Measurements from ENCODE around the gene RAD17. TPM values are rescaled to one million over a fixed set of nuclear protein-coding genes. Genes with fewer than 3 reads are reported as not detected.

The RAD17 gene
- 11.6 and 15.1 TPM in 2 replicates for total RNA-seq

GRCh38 chr5:69369340-69370121, at the start of gene RAD17, which contains the start of the genes AK6 and TAF9:
TSS of gene RAD17 (plus strand) at chr5:69369818. CDS start at chr5:69372209, 2,391 bp downstream.
TSS of gene AK6 (minus strand) at chr5:69369520. CDS start at chr5:69369490, 30 bp downstream.
TSS of gene TAF9 (minus strand) at chr5:69369520. CDS start at chr5:69365737, 3,783 bp downstream.

GRCh38 chr5:69414885-69415583, 45.4 kb downstream of the RAD17 start, which contains the start of gene MARVELD2:
TSS of gene MARVELD2 (plus strand) at chr5:69415116. CDS start at chr5:69419386, 4,270 bp downstream.

Other genes starting within 250 kb of the RAD17 start
- 9.5 and 40.0 TPM in 2 replicates for gene CCNB1, start 202.7 kb upstream of the RAD17 start, total RNA-seq
- 2.1 and 9.9 TPM in 2 replicates for gene CENPH, start 180.2 kb upstream of the RAD17 start, total RNA-seq
- gene CDK7, start 134.9 kb upstream of the RAD17 start, total RNA-seq, result 34.5 and 70.5 TPM in 2 replicates
- 2.3 and 4.9 TPM in 2 replicates for gene CCDC125, start 37.0 kb upstream of the RAD17 start, total RNA-seq
- 43.0 and 54.5 TPM in 2 replicates for gene AK6, start 298 bp upstream of the RAD17 start, total RNA-seq
- 54.8 and 75.8 TPM in 2 replicates for gene TAF9, start 298 bp upstream of the RAD17 start, total RNA-seq
- gene MARVELD2, start 45.3 kb downstream of the RAD17 start, total RNA-seq, result 0.16 and 0.26 TPM in 2 replicates
- gene OCLN, start 123.0 kb downstream of the RAD17 start, total RNA-seq, result 0.26 and 0.32 TPM in 2 replicates
- 35.5 and 36.5 TPM in 2 replicates for gene GTF2H2C, start 190.4 kb downstream of the RAD17 start, total RNA-seq